ENCODE data around the gene SMTNL1.
A peak's percentile ranks its signal among the peaks of the same experiment; 100 is the strongest.

Gene SMTNL1

DNA sequence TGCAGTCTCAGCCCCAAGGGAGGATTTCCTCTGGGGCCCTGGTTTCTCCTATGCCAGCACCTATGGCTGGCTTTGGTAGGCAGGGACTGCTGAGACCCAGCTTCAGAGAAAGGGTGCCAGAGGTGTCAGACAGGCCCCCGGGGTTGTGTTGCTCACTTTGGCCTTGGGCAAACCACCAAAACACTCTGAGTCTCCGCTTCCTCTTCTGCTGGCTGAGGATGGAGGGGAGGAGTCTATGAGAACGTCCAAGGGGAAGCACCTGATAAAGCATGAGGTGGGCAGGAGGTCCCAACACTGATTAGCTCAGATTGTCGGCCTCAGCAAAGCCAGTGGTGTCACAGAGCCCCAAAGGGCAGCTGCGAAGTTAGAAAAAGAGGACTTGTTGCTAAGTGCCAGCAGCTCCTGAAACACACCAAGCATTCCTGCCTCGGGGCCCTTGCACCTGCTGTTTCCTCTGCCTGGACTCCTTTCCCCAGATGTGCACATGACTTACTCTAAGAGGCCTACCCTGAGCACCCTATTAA is 10.5 kb downstream of the SMTNL1 start:
- no peak overlapping the region for H3K4me3 ChIP-seq (ENCODE audit: low read depth in 1 of 2, low read length in 2 of 2)
- H3K4me1 ChIP-seq (ENCODE audit: control insufficient read depth in 1 of 2, insufficient read depth in 2 of 2, low read length in 2 of 2): no peaks in the 10 kb centered on the region
- H3K9me3 ChIP-seq (ENCODE audit: control insufficient read depth in 1 of 2, low read length in 2 of 2): no peaks in the 10 kb centered on the region
- H3K27me3 ChIP-seq (ENCODE audit: low read depth, low read length): no peaks in the 10 kb centered on the region
- no peak overlapping the region for H3K27ac ChIP-seq (ENCODE audit: low read length)
- H3K36me3 ChIP-seq (ENCODE audit: control insufficient read depth in 1 of 2, insufficient read depth in 2 of 2, low read length in 2 of 2): peaks cover 30 to 34% of the 10 kb centered on the region in 2 donors

DNA sequence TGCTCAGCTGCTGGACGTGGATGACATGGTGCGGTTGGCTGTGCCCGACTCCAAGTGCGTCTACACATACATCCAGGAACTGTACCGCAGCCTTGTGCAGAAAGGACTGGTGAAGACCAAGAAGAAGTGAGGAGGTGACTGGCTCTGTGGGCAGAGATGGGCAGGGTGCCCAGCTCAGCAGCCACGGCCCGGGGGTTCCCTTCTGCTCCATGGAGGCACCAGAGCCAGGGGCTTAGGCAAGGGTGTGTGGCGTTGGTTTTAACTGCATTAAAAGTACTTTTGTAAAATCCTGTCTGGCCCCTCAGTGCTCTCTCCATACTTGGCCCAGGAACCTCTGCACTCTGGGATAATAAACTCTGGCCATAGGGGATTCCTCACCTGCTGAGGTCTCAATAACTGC is 12.6 kb downstream of the SMTNL1 start:
- Histone ChIP-seq H3K4me1 (ENCODE audit: control insufficient read depth in 1 of 2, insufficient read depth in 2 of 2, low read length in 2 of 2) (no peaks in the 10 kb centered on the region), H3K9me3 (ENCODE audit: control insufficient read depth in 1 of 2, low read length in 2 of 2) (no peaks in the 10 kb centered on the region), H3K27ac (ENCODE audit: low read length) (no peak overlapping the region), H3K36me3 (ENCODE audit: control insufficient read depth in 1 of 2, insufficient read depth in 2 of 2, low read length in 2 of 2) (peaks cover 44 to 52% of the 10 kb centered on the region in 2 donors), H3K27me3 (ENCODE audit: low read depth, low read length) (no peaks in the 10 kb centered on the region), H3K4me3 (ENCODE audit: low read depth in 1 of 2, low read length in 2 of 2) (no peak overlapping the region)

DNA sequence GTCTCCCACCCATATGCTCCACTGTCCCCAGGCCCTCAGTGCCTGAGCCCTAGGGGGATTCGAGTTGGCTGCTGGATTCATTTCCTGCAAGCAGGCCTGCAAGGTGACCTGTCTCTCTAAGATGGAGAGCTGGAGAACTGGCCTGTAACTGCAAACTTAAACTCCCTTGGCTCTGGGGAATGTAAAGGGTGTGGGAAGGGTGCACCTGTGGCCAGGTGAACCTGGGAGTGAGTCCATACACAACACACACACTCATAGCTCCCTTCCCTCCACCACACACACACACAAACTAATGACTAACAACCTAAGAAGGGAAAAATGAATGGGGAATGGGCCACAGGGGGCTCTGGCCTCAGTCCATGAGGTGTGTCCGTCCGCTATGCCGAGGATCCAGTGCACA is 14.5 kb downstream of the SMTNL1 start:
- H3K27me3 ChIP-seq (ENCODE audit: low read depth, low read length): no peaks in the 10 kb centered on the region
- H3K9me3 ChIP-seq (ENCODE audit: control insufficient read depth in 1 of 2, low read length in 2 of 2): no peaks in the 10 kb centered on the region
- H3K36me3 ChIP-seq (ENCODE audit: control insufficient read depth in 1 of 2, insufficient read depth in 2 of 2, low read length in 2 of 2): peaks cover 49 to 68% of the 10 kb centered on the region in 2 donors
- H3K4me1 ChIP-seq (ENCODE audit: control insufficient read depth in 1 of 2, insufficient read depth in 2 of 2, low read length in 2 of 2): no peaks in the 10 kb centered on the region
- H3K4me3 ChIP-seq (ENCODE audit: low read depth in 1 of 2, low read length in 2 of 2): no peak overlapping the region
- H3K27ac ChIP-seq (ENCODE audit: low read length): no peak overlapping the region

DNA sequence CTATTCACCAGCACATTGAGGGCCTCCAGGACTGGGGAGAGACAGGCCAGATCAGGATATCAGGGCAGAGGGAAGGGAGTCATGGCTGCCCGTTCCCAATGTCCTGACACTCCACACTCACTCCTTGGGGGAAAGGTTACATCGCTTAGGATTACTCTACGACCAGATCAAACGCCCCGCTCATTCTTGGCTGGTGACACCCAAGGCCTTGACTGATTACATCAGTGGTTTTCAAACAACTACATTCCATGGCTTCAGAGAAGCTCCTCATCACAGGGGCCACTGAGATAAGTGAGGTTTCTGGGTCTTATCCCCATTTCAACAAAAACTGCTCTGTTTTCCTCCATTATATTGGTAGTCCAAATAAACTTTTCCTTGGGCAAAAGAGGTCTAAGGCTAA is 15.1 kb downstream of the SMTNL1 start:
- no peaks in the 10 kb centered on the region for H3K27me3 ChIP-seq (ENCODE audit: low read depth, low read length)
- H3K4me1 ChIP-seq (ENCODE audit: control insufficient read depth in 1 of 2, insufficient read depth in 2 of 2, low read length in 2 of 2): no peaks in the 10 kb centered on the region
- peaks cover 51 to 68% of the 10 kb centered on the region in 2 donors for H3K36me3 ChIP-seq (ENCODE audit: control insufficient read depth in 1 of 2, insufficient read depth in 2 of 2, low read length in 2 of 2)
- no peak overlapping the region for H3K4me3 ChIP-seq (ENCODE audit: low read depth in 1 of 2, low read length in 2 of 2)
- H3K27ac ChIP-seq (ENCODE audit: low read length): no peak overlapping the region
- H3K9me3 ChIP-seq (ENCODE audit: control insufficient read depth in 1 of 2, low read length in 2 of 2): no peaks in the 10 kb centered on the region

DNA sequence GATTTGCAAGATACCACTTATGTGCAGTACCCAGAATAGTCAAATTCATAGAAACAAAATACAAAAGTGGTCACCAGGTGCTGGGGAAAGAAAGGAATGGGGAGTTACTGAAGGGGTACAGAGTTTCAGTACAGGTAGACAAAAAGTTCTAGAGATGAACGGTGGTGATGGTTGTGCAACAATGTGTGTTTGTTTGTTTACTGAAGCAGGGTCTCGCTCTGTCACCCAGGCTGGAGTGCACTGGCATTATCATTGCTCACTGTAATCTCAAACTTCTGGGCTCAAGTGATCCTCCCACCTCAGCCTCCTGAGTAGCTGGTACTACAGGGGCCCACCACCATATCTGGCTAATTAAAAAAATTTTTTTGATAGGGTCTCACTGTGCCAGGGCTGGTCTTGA is 18.0 kb downstream of the SMTNL1 start:
- H3K4me3 ChIP-seq (ENCODE audit: low read depth in 1 of 2, low read length in 2 of 2): no peak overlapping the region
- H3K27me3 ChIP-seq (ENCODE audit: low read depth, low read length): no peaks in the 10 kb centered on the region
- no peaks in the 10 kb centered on the region for H3K4me1 ChIP-seq (ENCODE audit: control insufficient read depth in 1 of 2, insufficient read depth in 2 of 2, low read length in 2 of 2)
- peaks cover 66 to 71% of the 10 kb centered on the region in 2 donors for H3K36me3 ChIP-seq (ENCODE audit: control insufficient read depth in 1 of 2, insufficient read depth in 2 of 2, low read length in 2 of 2)
- H3K9me3 ChIP-seq (ENCODE audit: control insufficient read depth in 1 of 2, low read length in 2 of 2): no peaks in the 10 kb centered on the region
- no peak overlapping the region for H3K27ac ChIP-seq (ENCODE audit: low read length)

DNA sequence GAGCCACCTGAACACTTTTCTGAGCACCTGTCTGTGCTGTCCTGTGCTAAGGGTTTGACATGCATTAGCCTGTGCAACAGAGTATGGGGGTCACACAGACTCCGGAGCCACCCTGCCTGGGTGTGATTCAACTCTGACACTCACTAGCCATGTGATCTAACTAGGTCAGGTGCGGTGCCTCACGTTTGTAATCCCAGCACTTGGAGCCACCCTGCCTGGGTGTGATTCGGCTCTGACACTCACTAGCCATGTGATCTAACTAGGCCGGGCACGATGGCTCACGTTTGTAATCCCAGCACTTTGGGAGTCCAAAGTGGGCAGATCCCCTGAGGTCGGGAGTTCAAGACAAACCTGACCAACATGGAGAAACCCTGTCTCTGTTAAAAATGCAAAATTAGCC is 18.6 kb downstream of the SMTNL1 start:
- Histone ChIP-seq H3K27ac (ENCODE audit: low read length) (no peak overlapping the region), H3K9me3 (ENCODE audit: control insufficient read depth in 1 of 2, low read length in 2 of 2) (no peaks in the 10 kb centered on the region), H3K36me3 (ENCODE audit: control insufficient read depth in 1 of 2, insufficient read depth in 2 of 2, low read length in 2 of 2) (peaks cover 61 to 65% of the 10 kb centered on the region in 2 donors), H3K4me3 (ENCODE audit: low read depth in 1 of 2, low read length in 2 of 2) (no peak overlapping the region), H3K4me1 (ENCODE audit: control insufficient read depth in 1 of 2, insufficient read depth in 2 of 2, low read length in 2 of 2) (no peaks in the 10 kb centered on the region), H3K27me3 (ENCODE audit: low read depth, low read length) (no peaks in the 10 kb centered on the region)

DNA sequence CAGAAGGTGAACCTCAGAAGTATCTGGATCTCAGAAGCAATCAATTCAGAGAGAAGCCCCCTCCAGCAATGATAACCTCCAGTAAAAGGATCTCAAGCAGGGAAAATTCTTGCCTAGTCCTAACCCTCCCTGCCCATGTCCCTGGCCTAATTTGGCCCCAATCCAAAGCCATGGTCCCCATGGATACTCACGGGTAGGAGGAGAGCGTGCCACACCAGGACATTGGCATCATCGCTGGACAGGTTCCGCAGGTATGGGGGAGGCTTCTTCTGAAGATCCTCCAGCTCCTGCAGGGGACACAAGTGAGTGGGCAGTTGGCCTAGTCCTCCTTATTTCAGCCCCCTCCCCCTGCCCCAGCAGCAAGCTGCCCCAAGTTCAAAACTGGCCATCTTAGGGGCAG is 22.8 kb downstream of the SMTNL1 start:
- peaks cover 29 to 30% of the 10 kb centered on the region in 2 donors for H3K36me3 ChIP-seq (ENCODE audit: control insufficient read depth in 1 of 2, insufficient read depth in 2 of 2, low read length in 2 of 2)
- no peaks in the 10 kb centered on the region for H3K4me1 ChIP-seq (ENCODE audit: control insufficient read depth in 1 of 2, insufficient read depth in 2 of 2, low read length in 2 of 2)
- no peaks in the 10 kb centered on the region for H3K27me3 ChIP-seq (ENCODE audit: low read depth, low read length)
- no peaks in the 10 kb centered on the region for H3K9me3 ChIP-seq (ENCODE audit: control insufficient read depth in 1 of 2, low read length in 2 of 2)
- no peak overlapping the region for H3K27ac ChIP-seq (ENCODE audit: low read length)
- H3K4me3 ChIP-seq (ENCODE audit: low read depth in 1 of 2, low read length in 2 of 2): no peak overlapping the region

DNA sequence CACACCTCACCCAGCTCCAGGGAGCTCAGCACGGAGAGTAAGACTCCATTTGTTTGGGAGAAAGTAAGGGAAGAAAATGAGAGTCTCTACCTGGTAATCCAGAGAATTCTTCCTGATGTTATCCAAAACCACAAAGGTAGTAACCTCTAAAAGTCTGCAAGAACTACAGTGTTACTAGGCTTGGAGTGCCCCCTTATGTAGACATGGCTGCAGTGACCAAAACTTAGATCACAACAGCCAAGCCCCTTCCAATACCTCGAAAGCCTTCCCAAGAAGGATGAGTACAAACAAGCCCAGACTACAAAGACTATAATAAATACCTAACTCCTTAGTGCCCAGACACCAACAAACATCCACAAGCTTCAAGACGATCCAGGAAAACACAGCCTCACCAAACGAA is 25.2 kb downstream of the SMTNL1 start:
- peaks cover 13 to 22% of the 10 kb centered on the region in 2 donors for H3K36me3 ChIP-seq (ENCODE audit: control insufficient read depth in 1 of 2, insufficient read depth in 2 of 2, low read length in 2 of 2)
- H3K9me3 ChIP-seq (ENCODE audit: control insufficient read depth in 1 of 2, low read length in 2 of 2): no peaks in the 10 kb centered on the region
- no peak overlapping the region for H3K4me3 ChIP-seq (ENCODE audit: low read depth in 1 of 2, low read length in 2 of 2)
- peaks cover 0 to 7% of the 10 kb centered on the region in 2 donors for H3K4me1 ChIP-seq (ENCODE audit: control insufficient read depth in 1 of 2, insufficient read depth in 2 of 2, low read length in 2 of 2)
- no peaks in the 10 kb centered on the region for H3K27me3 ChIP-seq (ENCODE audit: low read depth, low read length)
- no peak overlapping the region for H3K27ac ChIP-seq (ENCODE audit: low read length)

DNA sequence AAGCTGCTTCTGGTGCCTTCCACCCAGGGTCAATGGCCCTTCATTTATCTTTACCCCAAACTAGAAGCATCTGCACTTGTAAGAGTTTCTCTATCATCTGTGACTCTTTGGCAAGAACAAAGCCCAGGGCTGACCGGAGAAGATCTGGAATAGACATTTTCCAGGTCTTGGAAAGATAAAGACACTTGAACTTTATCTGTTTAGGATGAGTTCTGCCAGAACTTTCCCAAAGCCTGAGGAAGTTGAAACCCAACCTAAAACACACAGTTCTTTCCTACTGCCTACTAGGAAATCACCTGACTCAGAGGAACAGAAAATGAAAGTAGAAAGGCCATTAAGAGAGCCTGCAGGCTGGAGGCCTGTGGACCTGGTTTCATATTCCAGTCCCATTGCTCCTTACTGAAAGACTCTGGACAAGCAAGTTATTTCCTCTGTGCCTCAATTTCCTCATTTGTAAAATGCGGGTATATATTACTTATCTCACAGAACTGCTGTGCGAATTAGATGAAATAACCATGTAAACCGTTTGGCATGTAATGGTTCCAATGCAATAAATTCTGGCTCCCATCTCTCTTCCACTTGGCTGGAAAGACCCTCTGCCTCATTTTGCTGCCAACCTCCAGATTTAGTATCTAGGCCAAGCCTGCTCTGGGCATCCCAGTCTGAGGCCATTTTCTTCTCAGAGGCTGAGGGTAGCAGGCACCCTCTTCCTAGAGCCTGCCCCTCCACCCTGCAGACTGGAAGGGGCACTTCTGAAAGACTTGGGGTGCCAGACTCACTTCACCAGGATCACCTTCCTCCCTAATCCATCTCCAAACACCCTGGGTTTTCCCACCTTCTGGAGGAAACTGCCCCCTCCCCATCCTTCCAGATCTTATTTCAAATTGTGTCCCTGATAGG is 28.9 kb downstream of the SMTNL1 start:
- Histone ChIP-seq H3K36me3 (ENCODE audit: control insufficient read depth in 1 of 2, insufficient read depth in 2 of 2, low read length in 2 of 2) (no peaks in the 10 kb centered on the region), H3K27me3 (ENCODE audit: low read depth, low read length) (no peaks in the 10 kb centered on the region), H3K4me3 (ENCODE audit: low read depth in 1 of 2, low read length in 2 of 2) (peak overlapping the region; percentile 68 to 95), H3K4me1 (ENCODE audit: control insufficient read depth in 1 of 2, insufficient read depth in 2 of 2, low read length in 2 of 2) (peaks cover 5 to 16% of the 10 kb centered on the region in 2 donors), H3K27ac (ENCODE audit: low read length) (peak overlapping the region; percentile 83), H3K9me3 (ENCODE audit: control insufficient read depth in 1 of 2, low read length in 2 of 2) (no peaks in the 10 kb centered on the region)

DNA sequence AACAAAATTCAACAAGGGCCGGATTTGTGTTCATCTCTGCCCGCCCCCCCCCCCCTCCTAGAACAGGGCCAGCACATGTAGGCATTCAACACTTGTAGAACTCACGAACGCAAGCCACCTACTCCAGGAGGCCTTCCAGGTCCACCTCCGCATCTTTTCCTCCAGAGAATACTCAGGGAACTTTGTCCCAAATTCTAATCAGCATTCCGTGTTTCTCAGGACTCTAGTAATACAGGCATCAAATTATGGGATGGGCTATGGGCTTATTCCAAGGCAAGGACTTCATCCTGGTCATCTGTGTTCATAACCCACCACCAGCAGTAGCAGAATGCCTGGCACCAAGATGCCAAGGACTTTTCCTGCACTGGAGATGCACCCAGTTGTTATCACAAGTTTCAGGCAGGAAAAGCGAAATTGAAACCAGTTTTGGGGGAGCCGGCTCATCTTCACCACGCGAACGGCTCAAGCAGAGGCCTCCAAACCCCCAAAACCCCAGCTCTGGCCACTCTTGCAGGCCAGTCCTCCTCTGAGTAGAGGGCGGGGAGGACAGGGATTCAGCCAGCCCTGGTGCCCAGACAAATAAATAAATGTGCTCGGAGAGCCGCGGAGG is 29.6 kb downstream of the SMTNL1 start:
- Histone ChIP-seq H3K36me3 (ENCODE audit: control insufficient read depth in 1 of 2, insufficient read depth in 2 of 2, low read length in 2 of 2) (no peaks in the 10 kb centered on the region), H3K4me1 (ENCODE audit: control insufficient read depth in 1 of 2, insufficient read depth in 2 of 2, low read length in 2 of 2) (peaks cover 5 to 16% of the 10 kb centered on the region in 2 donors), H3K27ac (ENCODE audit: low read length) (peak overlapping the region; percentile 78)

DNA sequence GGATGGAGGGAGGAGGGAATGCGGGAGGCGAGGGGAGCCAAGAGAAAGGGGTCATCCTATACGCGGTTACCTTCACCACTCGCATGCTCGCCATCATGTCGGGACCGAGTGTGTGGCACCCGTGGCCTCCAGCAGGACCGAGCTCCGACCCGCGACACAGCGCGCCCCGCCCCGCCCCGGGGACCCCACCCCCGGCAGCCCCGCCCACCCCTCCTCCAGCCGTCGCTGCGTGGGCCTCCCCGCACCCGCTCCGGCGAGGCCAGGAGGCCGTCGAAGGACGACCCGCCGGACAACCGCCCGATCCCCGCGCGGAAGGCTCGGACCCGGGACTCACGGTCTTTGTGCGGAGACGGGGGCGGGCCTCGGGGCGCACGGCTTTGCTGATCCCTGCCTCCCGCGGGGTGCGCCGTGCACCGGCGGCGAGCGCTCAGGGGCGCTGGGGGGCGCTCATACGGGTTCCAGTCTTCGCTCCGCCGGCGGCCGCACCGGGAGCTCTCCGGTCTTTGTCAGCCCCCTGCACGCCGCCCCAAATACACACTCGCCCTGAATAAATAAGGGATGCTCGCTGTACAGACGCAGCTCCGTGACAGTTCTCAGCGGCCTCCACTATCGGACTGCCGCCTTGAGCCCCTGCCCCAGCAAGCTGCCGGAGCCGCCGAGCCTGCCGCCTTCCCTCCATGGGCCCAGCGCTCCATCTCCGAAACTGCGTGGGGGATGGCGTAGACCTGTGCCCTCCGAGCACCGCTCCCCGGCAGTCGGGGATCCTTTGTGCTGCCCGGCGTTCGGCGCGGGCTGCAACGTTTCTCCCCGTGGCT is 30.3 kb downstream of the SMTNL1 start, which contains the start of gene UBE2L6:
UBE2L6 (minus strand) TSS at position 158 of the 815 bp plus-strand sequence; CDS start at position 97, 61 bp downstream.
- Histone ChIP-seq H3K4me1 (ENCODE audit: control insufficient read depth in 1 of 2, insufficient read depth in 2 of 2, low read length in 2 of 2) (peaks cover 5 to 16% of the 10 kb centered on the region in 2 donors), H3K27ac (ENCODE audit: low read length) (peak within 1 kb of the TSS; percentile 83), H3K4me3 (ENCODE audit: low read depth in 1 of 2, low read length in 2 of 2) (peak within 1 kb of the TSS; percentile 95 to 98), H3K9me3 (ENCODE audit: control insufficient read depth in 1 of 2, low read length in 2 of 2) (no peaks in the 10 kb centered on the region), H3K27me3 (ENCODE audit: low read depth, low read length) (no peaks in the 10 kb centered on the region), H3K36me3 (ENCODE audit: control insufficient read depth in 1 of 2, insufficient read depth in 2 of 2, low read length in 2 of 2) (no peaks in the 10 kb centered on the region)

More for the DNA sequence above, 29.6 kb downstream of the SMTNL1 start:
- Histone ChIP-seq H3K4me3 (ENCODE audit: low read depth in 1 of 2, low read length in 2 of 2) (peak overlapping the region; percentile 95 to 98), H3K9me3 (ENCODE audit: control insufficient read depth in 1 of 2, low read length in 2 of 2) (no peaks in the 10 kb centered on the region), H3K27me3 (ENCODE audit: low read depth, low read length) (no peaks in the 10 kb centered on the region)

Measured in muscle layer of duodenum (tissue), 2 donors.